ENCODE results near the gene WNT5A.

The WNT5A gene

GRCh38 chr3:55521064-55521737, 34.1 kb upstream of the WNT5A start:
- Histone ChIP-seq H3K27me3 (ENCODE audit: insufficient read depth, low read length) (no peaks in the 10 kb centered on the region), H3K4me2 (ENCODE audit: low read length) (no peak overlapping the region), H2AFZ (ENCODE audit: low read length) (no peak overlapping the region), H3K9ac (ENCODE audit: low read length) (no peak overlapping the region), H3K4me1 (ENCODE audit: insufficient read depth, low read length, severe bottlenecking) (peaks cover 13% of the 10 kb centered on the region), H3K9me2 (ENCODE audit: low read depth, low read length) (no peaks in the 10 kb centered on the region), H3K9me3 (ENCODE audit: low read length) (no peaks in the 10 kb centered on the region), H3K4me3 (ENCODE audit: low read depth, low read length, poor library complexity, severe bottlenecking) (no peak overlapping the region), H3K27ac (ENCODE audit: low read depth, low read length, poor library complexity, severe bottlenecking) (no peak overlapping the region), H3K79me2 (ENCODE audit: insufficient read depth, low read length) (no peaks in the 10 kb centered on the region), H3K36me3 (ENCODE audit: insufficient read depth, low read length) (no peaks in the 10 kb centered on the region), H3F3A (ENCODE audit: insufficient read depth, low read length) (no peaks in the 10 kb centered on the region), H4K20me1 (ENCODE audit: insufficient read depth, low read length) (no peaks in the 10 kb centered on the region)
- no peak for TF ChIP-seq EZH2 (IDR thresholded peaks at IDR 0.05; ENCODE audit: borderline replicate concordance, low read length)
- TF ChIP-seq, protein P1, sequence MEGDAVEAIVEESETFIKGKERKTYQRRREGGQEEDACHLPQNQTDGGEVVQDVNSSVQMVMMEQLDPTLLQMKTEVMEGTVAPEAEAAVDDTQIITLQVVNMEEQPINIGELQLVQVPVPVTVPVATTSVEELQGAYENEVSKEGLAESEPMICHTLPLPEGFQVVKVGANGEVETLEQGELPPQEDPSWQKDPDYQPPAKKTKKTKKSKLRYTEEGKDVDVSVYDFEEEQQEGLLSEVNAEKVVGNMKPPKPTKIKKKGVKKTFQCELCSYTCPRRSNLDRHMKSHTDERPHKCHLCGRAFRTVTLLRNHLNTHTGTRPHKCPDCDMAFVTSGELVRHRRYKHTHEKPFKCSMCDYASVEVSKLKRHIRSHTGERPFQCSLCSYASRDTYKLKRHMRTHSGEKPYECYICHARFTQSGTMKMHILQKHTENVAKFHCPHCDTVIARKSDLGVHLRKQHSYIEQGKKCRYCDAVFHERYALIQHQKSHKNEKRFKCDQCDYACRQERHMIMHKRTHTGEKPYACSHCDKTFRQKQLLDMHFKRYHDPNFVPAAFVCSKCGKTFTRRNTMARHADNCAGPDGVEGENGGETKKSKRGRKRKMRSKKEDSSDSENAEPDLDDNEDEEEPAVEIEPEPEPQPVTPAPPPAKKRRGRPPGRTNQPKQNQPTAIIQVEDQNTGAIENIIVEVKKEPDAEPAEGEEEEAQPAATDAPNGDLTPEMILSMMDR (IDR thresholded peaks at IDR 0.05; ENCODE audit: low read length), result no peak

GRCh38 chr3:55519019-55519418, 31.9 kb upstream of the WNT5A start:
- Histone ChIP-seq H3K27me3 (ENCODE audit: insufficient read depth, low read length) (no peaks in the 10 kb centered on the region; the same call in 1 of the 2 replicates), H3K9me3 (ENCODE audit: low read length) (no peaks in the 10 kb centered on the region), H3K79me2 (ENCODE audit: insufficient read depth, low read length) (no peaks in the 10 kb centered on the region), H3K4me3 (ENCODE audit: low read depth, low read length, poor library complexity, severe bottlenecking) (no peak overlapping the region), H3F3A (ENCODE audit: insufficient read depth, low read length) (no peaks in the 10 kb centered on the region), H3K9me2 (ENCODE audit: low read depth, low read length) (no peaks in the 10 kb centered on the region), H3K4me1 (ENCODE audit: insufficient read depth, low read length, severe bottlenecking) (peaks cover 13% of the 10 kb centered on the region), H3K36me3 (ENCODE audit: insufficient read depth, low read length) (no peaks in the 10 kb centered on the region), H3K9ac (ENCODE audit: low read length) (no peak overlapping the region), H3K27ac (ENCODE audit: low read depth, low read length, poor library complexity, severe bottlenecking) (no peak overlapping the region), H2AFZ (ENCODE audit: low read length) (no peak overlapping the region), H3K4me2 (ENCODE audit: low read length) (no peak overlapping the region), H4K20me1 (ENCODE audit: insufficient read depth, low read length) (no peaks in the 10 kb centered on the region)
- no peak for TF ChIP-seq EZH2 (IDR thresholded peaks at IDR 0.05; ENCODE audit: borderline replicate concordance, low read length)
- TF ChIP-seq, protein P1 (IDR thresholded peaks at IDR 0.05; ENCODE audit: low read length), result no peak

DNA sequence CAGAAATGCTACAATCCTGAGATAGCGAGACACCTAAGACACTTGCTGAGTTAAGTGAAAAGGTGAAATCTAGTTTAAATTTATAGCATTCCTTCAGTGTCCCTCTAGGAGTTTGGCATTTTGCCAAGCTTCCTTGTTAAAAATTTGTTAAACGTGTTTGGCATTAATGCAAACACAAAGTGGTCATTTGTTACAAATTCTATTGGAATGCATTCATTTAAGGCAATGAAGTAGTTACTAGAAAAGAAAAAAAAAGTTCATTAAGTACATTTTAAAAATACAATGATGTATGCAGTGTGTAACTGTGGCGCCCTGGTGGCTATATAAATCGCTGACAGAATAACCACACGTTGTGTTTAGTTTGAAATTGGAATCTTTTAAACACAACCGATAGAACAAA, 31.3 kb upstream of the WNT5A start:
- H3K4me3 ChIP-seq (ENCODE audit: low read depth, low read length, poor library complexity, severe bottlenecking), result no peak overlapping the region
- no peaks in the 10 kb centered on the region for H3K9me3 ChIP-seq (ENCODE audit: low read length)
- H2AFZ ChIP-seq (ENCODE audit: low read length), result no peak overlapping the region
- H3K36me3 ChIP-seq (ENCODE audit: insufficient read depth, low read length), result no peaks in the 10 kb centered on the region
- H4K20me1 ChIP-seq (ENCODE audit: insufficient read depth, low read length), result no peaks in the 10 kb centered on the region
- H3K4me1 ChIP-seq (ENCODE audit: insufficient read depth, low read length, severe bottlenecking), result peaks cover 13% of the 10 kb centered on the region
- no peak for TF ChIP-seq EZH2 (IDR thresholded peaks at IDR 0.05; ENCODE audit: borderline replicate concordance, low read length)
- TF ChIP-seq, protein P1 (IDR thresholded peaks at IDR 0.05; ENCODE audit: low read length), result no peak
- H3K4me2 ChIP-seq (ENCODE audit: low read length), result no peak overlapping the region
- no peak overlapping the region for H3K27ac ChIP-seq (ENCODE audit: low read depth, low read length, poor library complexity, severe bottlenecking)
- H3F3A ChIP-seq (ENCODE audit: insufficient read depth, low read length), result no peaks in the 10 kb centered on the region
- H3K79me2 ChIP-seq (ENCODE audit: insufficient read depth, low read length), result no peaks in the 10 kb centered on the region
- H3K9ac ChIP-seq (ENCODE audit: low read length), result no peak overlapping the region
- no peaks in the 10 kb centered on the region; the same call in 1 of the 2 replicates for H3K27me3 ChIP-seq (ENCODE audit: insufficient read depth, low read length)
- H3K9me2 ChIP-seq (ENCODE audit: low read depth, low read length), result no peaks in the 10 kb centered on the region

All from OCI-LY1 (cell line).